A549 (cell line): Measurements from ENCODE around the gene KSR1. TPM values are rescaled to one million over a fixed set of nuclear protein-coding genes. Genes with fewer than 3 reads are reported as not detected.

Source experiments
- ATAC-seq, 2 experiments: fragments of 200-7000 bp in 1 of 2; fragments of >200 bp in 1 of 2; cut with Nextera tagmentation in 1 of 2; cut with Tn5 transposase in 1 of 2; 3 replicates each; pipeline versions ENCODE4 v1.8.0 to v1.9.1; 2018 to 2020; ENCODE audit warnings: mild to moderate bottlenecking in 1 of 2, moderate library complexity in 1 of 2
- CTCF ChIA-PET: fragments of 300-600 bp; sonication (Branson Sonifier 250); formaldehyde crosslinking; extraction: SDS; loops from one replicate; lab custom pipeline; 2021; ENCODE audit warnings: antibody characterized with exemption, inconsistent platforms; lab: Yijun Ruan, JAX
- POLR2A ChIA-PET: fragments of 350-600 bp; formaldehyde crosslinking; extraction: SDS; loops from one replicate; lab custom pipeline; 2021; ENCODE audit warnings: antibody characterized with exemption, inconsistent platforms; lab: Yijun Ruan, JAX
- DNase-seq, 2 experiments: peaks; one replicate each; pipeline versions ENCODE4 v3.0.0 to v3.0.0-alpha.2; 2011 to 2016; ENCODE audit warnings: low read depth in 1 of 2, low spot score in 1 of 2
- FAIRE-seq: peaks from 2 replicates; lab custom pipeline; 2011; peaks lifted over from hg19 to GRCh38; lab: Jason Lieb, UNC
- H3K27ac ChIP-seq, 2 experiments: fragments of >200 bp; sonication (Bioruptor Twin); formaldehyde crosslinking; 3 replicates each; pipeline ENCODE4 v1.5.1; 2016 to 2017
- H3K4me1 ChIP-seq: fragments of >200 bp; sonication (Bioruptor Twin); formaldehyde crosslinking; 3 replicates; pipeline ENCODE4 v1.6.1; 2016
- H3K4me2 ChIP-seq: fragments of >200 bp; sonication (Bioruptor Twin); formaldehyde crosslinking; 3 replicates; pipeline ENCODE4 v1.6.1; 2016
- H3K4me3 ChIP-seq: fragments of >200 bp; sonication (Bioruptor Twin); formaldehyde crosslinking; 3 replicates; pipeline ENCODE4 v1.5.1; 2016
- H3K9me3 ChIP-seq: fragments of >200 bp; sonication (Bioruptor Twin); formaldehyde crosslinking; 3 replicates; pipeline ENCODE4 v1.6.1; 2016
- BHLHE40 ChIP-seq: IDR thresholded peaks from 2 replicates; pipeline ENCODE4 v1.6.1; 2012; ENCODE audit warnings: low read depth, low read length, inconsistent platforms
- CBX2 ChIP-seq: fragments of 200-600 bp; sonication (generic); IDR thresholded peaks from 2 replicates; pipeline ENCODE4 v1.6.1; 2016; ENCODE audit warnings: low read depth, mild to moderate bottlenecking, borderline replicate concordance
- CEBPB ChIP-seq, 2 experiments: fragments of >200 bp in 1 of 2; sonication (Bioruptor Twin) in 1 of 2; formaldehyde crosslinking in 1 of 2; IDR thresholded peaks; 2 replicates each; pipeline ENCODE4 v1.6.1; 2012 to 2016
- CHD2 ChIP-seq: fragments of 150-350 bp; IDR thresholded peaks from 2 replicates; pipeline ENCODE4 v1.6.1; 2014; ENCODE audit warnings: low read length; ENCODE audit not compliant: partially characterized antibody
- CTCF ChIP-seq: fragments of >200 bp; sonication (Bioruptor Twin); formaldehyde crosslinking; IDR thresholded peaks from 3 replicates; pipeline ENCODE4 v1.5.1; 2016
- EHF ChIP-seq: fragments of 250-450 bp; sonication (Bioruptor Pico); IDR thresholded peaks from 2 replicates; pipeline ENCODE4 v1.5.0; 2020; ENCODE audit warnings: mild to moderate bottlenecking
- EHMT2 ChIP-seq: fragments of 200-600 bp; sonication (generic); IDR thresholded peaks from 2 replicates; pipeline ENCODE4 v1.6.1; 2016; ENCODE audit warnings: antibody characterized with exemption, low read depth, mild to moderate bottlenecking, moderate library complexity
- FOSL2 ChIP-seq, 2 experiments: fragments of 450-650 bp in 1 of 2; fragments of >200 bp in 1 of 2; sonication (Bioruptor Twin) in 1 of 2; formaldehyde crosslinking; IDR thresholded peaks; 2 replicates each; pipeline versions ENCODE4 v1.5.0 to v1.6.1; 2016 to 2020; ENCODE audit warnings: mild to moderate bottlenecking in 1 of 2, moderate library complexity in 1 of 2
- HDAC2 ChIP-seq: fragments of 200-600 bp; sonication (generic); IDR thresholded peaks from 2 replicates; pipeline ENCODE4 v1.6.1; 2016
- HMGXB4 ChIP-seq: fragments of 250-450 bp; sonication (Bioruptor Pico); IDR thresholded peaks from 2 replicates; pipeline ENCODE4 v1.5.0; 2021; ENCODE audit warnings: mild to moderate bottlenecking, moderate library complexity, borderline replicate concordance
- HOXB5 ChIP-seq: fragments of 250-450 bp; sonication (Bioruptor Pico); IDR thresholded peaks from 2 replicates; pipeline ENCODE4 v1.5.0; 2020; ENCODE audit warnings: mild to moderate bottlenecking, moderate library complexity
- KDM1A ChIP-seq: fragments of 200-600 bp; sonication (generic); IDR thresholded peaks from 2 replicates; pipeline ENCODE4 v1.6.1; 2016; ENCODE audit warnings: low read depth, mild to moderate bottlenecking
- MAFK ChIP-seq: fragments of 450-650 bp; IDR thresholded peaks from 2 replicates; pipeline ENCODE4 v1.6.1; 2014; ENCODE audit not compliant: partially characterized antibody
- NFE2L2 ChIP-seq: fragments of 150-350 bp; conservative IDR thresholded peaks from 2 replicates; pipeline ENCODE4 v1.6.1; 2014; ENCODE audit warnings: low read length
- NR3C1 ChIP-seq: fragments of >200 bp; sonication (Bioruptor Twin); formaldehyde crosslinking; IDR thresholded peaks from 3 replicates; pipeline ENCODE4 v1.6.1; 2017
- RAD21 ChIP-seq, 2 experiments: fragments of >200 bp in 1 of 2; sonication (Bioruptor Twin) in 1 of 2; formaldehyde crosslinking in 1 of 2; IDR thresholded peaks in 1 of 2; conservative IDR thresholded peaks in 1 of 2; 2 replicates in 1 of 2; 3 replicates in 1 of 2; pipeline ENCODE4 v1.6.1; 2012 to 2018; ENCODE audit warnings: inconsistent platforms in 1 of 2
- SMC3 ChIP-seq: fragments of >200 bp; sonication (Bioruptor Twin); formaldehyde crosslinking; IDR thresholded peaks from 3 replicates; pipeline ENCODE4 v1.6.1; 2018; ENCODE audit warnings: inconsistent platforms
- ZNF302 ChIP-seq: fragments of 250-450 bp; sonication (Bioruptor Pico); IDR thresholded peaks from 2 replicates; pipeline ENCODE4 v1.9.0; 2021; ENCODE audit warnings: inconsistent platforms, mild to moderate bottlenecking, moderate library complexity
- WGBS: methylation state at CpG from one replicate; pipeline ENCODE4 v1.1.6; 2017; ENCODE audit errors: missing lambda C conversion rate; 5-methylcytosine and 5-hydroxymethylcytosine counted together
- polyA plus RNA-seq, 4 experiments: library from polyadenylated mRNA; depleted of rRNA in 3 of 4; stranded (reverse); fragments of >200 nt; fragmentation: RNase III in 1 of 4; extraction: RNeasy Plus Mini Kit Qiagen cat#74134 plus additional on column Dnase treatment in 1 of 4; gene quantifications; 2 replicates in 3 of 4; 3 replicates in 1 of 4; pipeline ENCODE4 v1.2.3, GENCODE V29; 2011 to 2017
- TF ChIP-seq, protein P1 (sequence below): IDR thresholded peaks from 2 replicates; pipeline ENCODE4 v1.6.1; 2012
- TF ChIP-seq, protein P2 (sequence below): fragments of 450-650 bp; IDR thresholded peaks from 2 replicates; pipeline ENCODE4 v1.6.1; 2014; ENCODE audit warnings: antibody characterized with exemption

Gene KSR1
- polyA plus RNA-seq, 2 of the 4 experiments (the other 2 are of a cell fraction) = 13.3 to 14.6 TPM

- no peak overlapping the region for H3K4me3 ChIP-seq
- ATAC-seq (no peak), FAIRE-seq (no peak), DNase-seq (no peak)
- ChIA-PET POLR2A (no interaction called here), CTCF (interaction anchor here (0.6 to 24.7 kb wide), 15 partner anchors 10 to 255 kb away, joined by 3 to 575 read pairs (median 10); no protein-coding TSS in a partner anchor)
- no peak overlapping the region for H3K4me2 ChIP-seq
- WGBS = 85% methylated on average over 3 of the region's 3 CpGs
- H3K9me3 ChIP-seq = no peaks in the 10 kb centered on the region
- TF ChIP-seq CHD2 (no peak), KDM1A (no peak), HMGXB4 (no peak), HOXB5 (no peak), CBX2 (no peak)
- peak overlapping the region in 1 of 2 experiments; percentile 53; a peak in 3 of 6 replicates for H3K27ac ChIP-seq
- peaks cover 75% of the 10 kb centered on the region for H3K4me1 ChIP-seq
Measured at GRCh38 chr17:27492470-27492869, 36.2 kb downstream of the KSR1 start.

GRCh38 chr17:27493088-27493487 is 36.8 kb downstream of the KSR1 start:
- DNase-seq (no peak), ATAC-seq (no peak), FAIRE-seq (no peak)
- Histone ChIP-seq H3K27ac (peak overlapping the region; percentile 84 to 89; a peak in 4 of 6 replicates), H3K4me1 (peaks cover 75% of the 10 kb centered on the region), H3K4me3 (no peak overlapping the region), H3K4me2 (no peak overlapping the region; the same call in 2 of the 3 replicates), H3K9me3 (no peaks in the 10 kb centered on the region)
- ChIA-PET CTCF (interaction anchor here (1.2 to 24.7 kb wide), 26 partner anchors 11 to 256 kb away, joined by 3 to 575 read pairs (median 10); partner anchors contain the start of gene KSR1), POLR2A (interaction anchor here (1.0 kb wide), 1 partner anchor 107 kb away, joined by 3 read pairs; no protein-coding TSS in a partner anchor)
- TF ChIP-seq NR3C1 (no peak), MAFK (no peak), CTCF (no peak), ZNF302 (no peak)
- TF ChIP-seq, protein P1, sequence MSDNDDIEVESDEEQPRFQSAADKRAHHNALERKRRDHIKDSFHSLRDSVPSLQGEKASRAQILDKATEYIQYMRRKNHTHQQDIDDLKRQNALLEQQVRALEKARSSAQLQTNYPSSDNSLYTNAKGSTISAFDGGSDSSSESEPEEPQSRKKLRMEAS = no peak
- 87% methylated on average over 4 of the region's 4 CpGs for WGBS

- Histone ChIP-seq H3K27ac (peak overlapping the region; percentile 84 to 89), H3K4me2 (peak overlapping the region; percentile 88), H3K4me1 (peaks cover 65% of the 10 kb centered on the region), H3K4me3 (peak overlapping the region; percentile 24), H3K9me3 (no peaks in the 10 kb centered on the region)
- peak; percentile 80 to 83 for ATAC-seq
- TF ChIP-seq EHF (CRISPR knock-in tag) (0 out of 2 replicates have a peak, but pooled peaks have one; percentile 32), NFE2L2 (no peak), CTCF (peak; percentile 82), MAFK (peak; percentile 39), EHMT2 (no peak), HDAC2 (no peak), RAD21 (conservative IDR thresholded peaks at IDR 0.05 in 1 of 2, IDR thresholded peaks at IDR 0.05 in 1 of 2) (peak; percentile 83 to 88), SMC3 (peak; percentile 96), CEBPB (IDR thresholded peaks at IDR 0.05) (peak; percentile 65 to 66; a peak in 2 of 4 replicates), BHLHE40 (0 out of 2 replicates have a peak, but pooled peaks have one; percentile 32), FOSL2 (IDR thresholded peaks at IDR 0.05) (0 out of 2 replicates have a peak, but pooled peaks have one; percentile 7), FOSL2 (CRISPR knock-in tag; IDR thresholded peaks at IDR 0.05) (no peak)
- TF ChIP-seq, protein P2, sequence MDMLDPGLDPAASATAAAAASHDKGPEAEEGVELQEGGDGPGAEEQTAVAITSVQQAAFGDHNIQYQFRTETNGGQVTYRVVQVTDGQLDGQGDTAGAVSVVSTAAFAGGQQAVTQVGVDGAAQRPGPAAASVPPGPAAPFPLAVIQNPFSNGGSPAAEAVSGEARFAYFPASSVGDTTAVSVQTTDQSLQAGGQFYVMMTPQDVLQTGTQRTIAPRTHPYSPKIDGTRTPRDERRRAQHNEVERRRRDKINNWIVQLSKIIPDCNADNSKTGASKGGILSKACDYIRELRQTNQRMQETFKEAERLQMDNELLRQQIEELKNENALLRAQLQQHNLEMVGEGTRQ = peak; percentile 84
- no peak for FAIRE-seq
- POLR2A ChIA-PET = interaction anchor here (0.6 to 1.0 kb wide), 4 partner anchors 104 to 138 kb away, joined by 3 to 4 read pairs (median 3); no protein-coding TSS in a partner anchor
- DNase-seq = peak; percentile 71 to 83
- 35% methylated on average over 19 of the region's 19 CpGs for WGBS
- CTCF ChIA-PET = interaction anchor here (0.6 to 24.7 kb wide), 51 partner anchors 11 to 260 kb away, joined by 3 to 575 read pairs (median 7); partner anchors contain the start of gene KSR1
Measured at GRCh38 chr17:27494192-27495091, 38.2 kb downstream of the KSR1 start.
